ENCODE data around the gene PRDM8.

- TF ChIP-seq CTCF (IDR thresholded peaks at IDR 0.05; ENCODE audit: low read depth, low read length) (no peak), EZH2phosphoT487 (IDR thresholded peaks at IDR 0.05; ENCODE audit: low read depth) (no peak)
Observed at GRCh38 chr4:80226094-80226493, 28.8 kb downstream of the PRDM8 start.
